ENCODE results near the gene ASTN1.
"Not testable (repeated sequence)": the region's sequence is repeated elsewhere in the genome, so short reads cannot be mapped to it uniquely, and the experiment has no call there.

Gene ASTN1

DNA sequence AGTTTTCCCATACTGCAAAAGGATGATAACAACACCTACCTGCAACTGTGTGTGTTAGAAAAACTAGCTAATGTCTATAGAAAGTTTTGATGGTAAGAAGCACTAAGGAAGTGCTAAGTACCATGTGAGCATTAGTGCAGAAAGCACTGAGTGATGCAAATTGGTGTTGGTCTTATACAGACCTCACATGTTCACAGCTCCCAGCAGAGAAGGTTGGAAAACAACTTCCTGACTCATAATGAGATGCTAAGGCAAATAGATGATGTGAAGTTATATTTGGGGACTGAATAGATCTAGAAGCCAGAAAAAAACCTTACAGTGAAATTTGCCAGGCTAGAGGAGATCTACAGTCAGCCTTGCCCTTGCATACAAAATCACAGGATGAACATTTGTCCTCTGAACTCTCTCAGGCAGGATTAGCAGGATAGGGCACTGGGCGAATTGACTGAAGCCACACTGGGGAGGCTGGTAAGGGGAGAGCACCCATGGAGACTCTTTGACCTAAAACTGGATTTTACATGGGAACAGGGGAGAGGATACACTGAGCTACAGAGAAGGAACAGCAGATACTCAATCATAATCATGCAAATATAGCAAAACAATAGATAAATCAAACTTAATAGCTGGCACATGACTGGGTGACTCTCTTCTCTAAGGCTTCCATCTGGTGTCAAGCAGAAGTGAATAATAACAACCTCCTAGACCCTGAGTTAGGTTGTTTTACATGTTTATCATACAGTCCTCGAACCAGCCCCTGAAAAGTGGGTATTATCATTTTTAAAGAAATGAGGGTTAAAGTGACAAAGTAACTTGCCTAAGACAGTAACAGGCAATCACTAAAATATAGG, 61.3 kb downstream of the ASTN1 start:
- DNase-seq, result no peak

DNA sequence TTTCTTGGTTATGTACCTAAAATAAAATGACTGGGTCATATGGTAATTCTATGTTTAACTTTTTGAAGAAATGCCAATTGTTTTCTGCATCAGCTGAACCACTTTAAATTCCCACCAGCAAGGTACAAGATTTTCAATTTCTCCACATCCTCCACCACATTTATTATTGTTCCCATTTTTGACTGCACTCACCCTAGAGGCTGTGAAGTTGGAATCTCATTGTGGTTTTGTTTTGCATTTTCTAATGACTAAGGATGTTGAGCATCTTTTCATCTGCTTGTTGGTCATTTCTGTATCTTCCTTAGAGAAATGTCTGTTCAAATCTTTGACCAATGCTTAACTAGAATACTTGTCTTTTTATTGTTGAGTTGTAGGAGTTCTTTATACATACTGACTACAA, 72.5 kb downstream of the ASTN1 start:
- DNase-seq, result no peak

DNA sequence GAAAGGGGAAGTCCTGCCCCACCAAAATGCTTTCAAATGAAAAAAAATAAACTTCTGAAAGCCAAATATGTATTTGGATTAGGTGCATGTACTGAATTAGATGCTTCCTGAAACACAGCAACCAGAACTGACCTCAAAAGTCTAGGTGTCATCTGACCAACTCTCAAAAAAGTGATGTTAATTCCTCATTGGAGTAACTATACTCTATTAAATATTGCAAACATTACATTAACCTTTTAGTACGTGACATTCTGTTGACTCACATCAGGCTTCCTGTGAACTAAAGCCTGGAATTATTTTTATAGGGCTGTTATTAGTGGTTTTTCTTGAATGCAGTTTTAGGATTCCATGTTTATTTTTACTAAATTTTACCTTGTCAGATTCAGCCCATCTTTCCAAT, 73.5 kb downstream of the ASTN1 start:
- DNase-seq, result no peak

DNA sequence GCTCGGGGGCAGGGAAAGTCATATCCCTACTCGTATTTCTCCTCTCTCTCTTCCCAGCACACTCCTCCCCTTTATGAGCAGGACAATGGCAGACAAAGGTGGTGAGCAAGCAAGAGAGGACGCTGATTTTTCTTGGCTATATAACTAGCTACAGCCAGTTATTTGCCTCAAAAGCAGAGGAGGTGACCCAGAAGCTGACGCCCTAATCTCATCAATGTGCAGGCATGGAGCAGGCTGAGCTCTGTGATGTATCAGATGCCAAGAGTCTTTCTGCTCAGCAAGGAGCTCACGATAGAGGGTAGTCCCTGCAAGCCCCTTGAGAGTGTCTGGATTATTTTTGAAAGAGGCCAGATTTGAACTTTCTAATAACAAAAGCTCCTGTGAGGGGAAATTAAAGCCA, 75.5 kb downstream of the ASTN1 start:
- no peak for DNase-seq

DNA sequence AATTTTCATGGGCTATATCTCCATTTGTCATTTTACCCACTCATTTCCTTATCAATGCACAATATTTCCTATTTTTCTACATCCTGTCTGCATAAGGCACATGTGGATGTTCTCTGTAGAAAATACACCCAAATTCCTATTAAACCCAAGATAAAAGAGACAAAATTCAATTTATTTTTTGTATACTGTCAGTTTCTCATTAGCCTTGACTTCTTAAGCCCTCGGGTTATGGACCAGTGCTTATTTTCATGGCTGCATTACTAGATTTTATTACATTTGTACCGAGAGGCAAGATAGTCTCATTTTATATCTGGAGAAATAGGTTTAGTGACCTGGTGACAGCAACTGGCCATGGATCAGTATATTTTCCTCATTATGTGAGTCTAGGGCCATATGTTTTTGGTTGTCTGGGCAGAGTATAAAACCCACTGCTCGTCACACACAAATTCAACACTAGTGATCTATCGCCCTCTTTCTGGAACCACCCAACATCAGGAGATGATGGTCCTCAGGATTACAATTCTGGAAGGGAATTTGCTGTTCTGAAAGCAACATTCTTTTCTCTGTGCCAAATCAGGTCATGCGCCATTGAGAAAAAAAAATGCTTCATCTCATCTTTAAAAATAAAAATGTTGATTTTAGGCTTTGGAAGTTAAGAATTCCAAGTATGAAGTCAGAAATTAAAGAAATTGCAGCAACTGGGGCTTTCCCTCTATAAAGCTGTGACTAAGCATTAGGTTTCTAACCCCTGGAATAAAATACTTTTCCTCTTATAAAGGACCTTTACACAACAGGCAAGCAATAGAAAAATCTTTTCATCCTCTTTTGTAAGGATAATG, 81.4 kb downstream of the ASTN1 start:
- DNase-seq, result no peak

DNA sequence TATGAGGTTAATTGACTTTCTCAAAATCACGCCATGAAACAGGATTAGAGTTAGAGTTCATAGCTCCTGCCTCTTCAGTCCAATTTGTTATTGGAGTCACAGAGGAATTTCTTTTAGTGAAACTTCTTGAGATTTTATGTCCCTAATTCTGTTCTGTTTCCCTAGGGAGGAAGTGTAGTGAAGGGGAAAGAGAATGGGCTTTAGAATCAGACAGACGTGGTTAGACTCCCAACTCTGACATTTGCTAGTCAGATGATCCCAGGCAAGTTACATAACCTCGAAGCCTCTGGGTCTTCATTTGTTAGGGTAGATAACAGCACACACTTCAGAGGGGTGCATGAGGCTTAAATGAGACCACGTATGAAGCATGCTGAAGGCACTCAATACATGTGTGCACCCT, 83.9 kb downstream of the ASTN1 start:
- no peak for DNase-seq

DNA sequence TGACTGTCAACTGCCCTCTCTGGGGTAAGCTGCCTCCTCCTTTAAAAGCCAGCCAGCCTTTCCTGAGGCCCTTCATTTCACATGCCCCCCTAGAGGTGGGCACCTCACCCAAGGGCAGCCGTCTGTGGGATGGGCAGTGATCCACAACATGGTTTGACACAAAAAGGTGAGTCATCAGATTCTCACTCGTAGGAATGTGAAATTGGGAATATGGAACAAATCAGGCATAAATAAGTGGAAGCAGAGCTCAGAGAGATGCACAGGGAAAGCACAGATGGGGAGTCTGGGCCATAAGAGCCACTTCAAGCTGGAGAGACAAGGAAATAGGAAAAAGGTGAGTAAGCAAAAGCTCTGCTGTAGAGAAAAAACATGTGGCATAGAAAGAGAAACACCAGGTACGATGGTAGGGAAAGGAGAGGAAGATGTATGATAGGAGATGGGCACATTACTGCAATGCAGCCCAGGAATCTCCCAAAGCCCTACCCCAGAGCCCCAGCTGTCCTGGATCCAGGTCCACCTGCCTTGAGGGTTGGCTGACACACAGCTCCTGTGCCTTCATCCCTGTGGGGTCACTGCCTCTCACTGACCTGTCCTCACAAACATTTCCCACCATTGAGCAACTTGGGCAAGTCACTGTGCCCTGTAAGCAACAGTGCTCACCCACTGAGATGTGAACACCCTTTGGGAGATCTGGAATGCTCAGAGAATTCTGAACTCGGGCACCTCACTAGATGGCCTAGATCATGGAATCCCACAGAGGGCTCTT, 86.6 kb downstream of the ASTN1 start:
- DNase-seq, result no peak

DNA sequence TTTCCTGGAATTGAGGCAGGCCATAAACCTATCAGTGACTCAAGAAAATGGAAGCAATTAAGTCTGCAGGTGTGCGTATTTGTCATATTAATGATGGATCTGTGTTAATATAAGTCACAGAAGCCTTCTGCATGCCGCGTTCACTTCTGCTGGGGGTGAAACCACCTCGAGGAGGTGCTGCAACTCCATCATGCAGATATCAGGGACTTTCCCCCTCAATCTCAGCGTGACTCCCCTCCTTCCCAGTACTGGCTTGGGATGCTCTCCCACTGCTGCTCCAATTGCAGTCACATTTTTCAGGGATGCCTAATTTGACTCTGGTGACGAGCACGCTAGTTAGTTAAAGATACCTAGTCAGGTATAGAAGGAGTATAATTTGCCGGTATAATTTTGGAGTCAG, 87.5 kb downstream of the ASTN1 start:
- no peak for DNase-seq

DNA sequence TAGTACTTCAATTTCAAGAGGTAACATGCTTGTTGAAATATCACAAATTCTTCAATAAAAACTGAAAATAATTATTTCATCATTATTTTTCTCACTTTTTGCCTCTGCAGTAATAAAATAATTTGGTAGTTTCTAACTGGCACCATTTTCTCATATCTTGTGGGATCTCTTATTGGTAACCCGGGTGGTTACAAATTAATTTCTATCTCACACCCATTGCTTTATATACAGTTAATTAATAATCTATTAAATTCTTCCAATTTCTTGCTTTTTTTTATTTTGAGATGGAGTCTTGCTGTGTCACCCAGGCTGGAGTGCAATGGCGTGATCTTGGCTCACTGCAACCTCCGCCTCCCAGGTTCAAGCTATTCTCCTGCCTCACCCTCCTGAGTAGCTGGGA, 89.7 kb downstream of the ASTN1 start:
- DNase-seq, result not testable (repeated sequence)

DNA sequence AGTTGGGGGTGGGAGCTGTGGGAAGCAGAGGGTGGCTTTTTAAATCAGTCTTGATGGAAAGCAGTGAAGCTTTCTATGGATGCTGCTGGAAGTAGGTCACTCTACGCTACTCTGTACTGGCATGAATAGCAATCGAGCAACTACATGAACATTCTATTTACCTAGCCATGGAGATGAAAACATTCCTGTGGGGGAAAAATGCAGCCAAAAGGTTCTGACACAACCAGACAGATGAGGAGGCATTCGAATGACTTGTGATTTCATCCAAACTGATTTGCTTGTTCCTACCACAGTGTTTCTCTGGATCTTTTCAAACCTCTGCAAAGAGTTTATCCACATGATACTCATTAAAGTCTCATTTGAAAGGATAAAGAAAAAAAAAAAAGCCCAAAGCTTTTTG, 95.0 kb downstream of the ASTN1 start:
- DNase-seq, result no peak

DNA sequence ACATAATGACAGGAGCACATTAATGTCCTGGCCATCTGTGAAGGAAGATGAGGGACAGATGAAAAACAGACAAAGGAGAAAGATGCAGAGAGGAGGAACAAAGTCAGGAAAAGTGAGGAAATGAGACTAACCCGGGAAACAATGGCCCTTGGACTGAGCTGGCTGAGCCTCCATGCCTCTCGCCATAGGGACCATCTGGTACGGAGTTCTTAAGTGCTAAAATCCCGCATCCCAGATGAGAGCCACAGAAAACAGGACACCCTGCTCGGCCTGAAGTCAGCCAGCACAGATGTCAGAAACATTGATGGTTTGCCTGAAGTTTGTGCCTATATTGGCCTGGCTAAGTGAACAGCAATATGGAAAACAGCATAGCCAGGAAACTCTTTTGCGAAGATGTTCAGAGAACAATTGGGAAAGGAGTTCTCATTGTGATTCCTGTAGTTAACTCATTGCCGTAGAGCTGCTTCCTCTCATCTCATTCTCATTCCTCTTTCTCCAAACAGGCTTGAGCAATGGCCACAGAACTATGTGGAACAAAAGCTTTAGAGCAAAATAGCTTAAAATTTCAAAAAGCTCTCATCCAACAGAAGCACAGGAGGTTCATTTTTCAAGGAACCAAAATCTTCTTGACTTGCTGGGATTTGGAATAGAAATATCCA, 96.6 kb downstream of the ASTN1 start:
- no peak for DNase-seq

DNA sequence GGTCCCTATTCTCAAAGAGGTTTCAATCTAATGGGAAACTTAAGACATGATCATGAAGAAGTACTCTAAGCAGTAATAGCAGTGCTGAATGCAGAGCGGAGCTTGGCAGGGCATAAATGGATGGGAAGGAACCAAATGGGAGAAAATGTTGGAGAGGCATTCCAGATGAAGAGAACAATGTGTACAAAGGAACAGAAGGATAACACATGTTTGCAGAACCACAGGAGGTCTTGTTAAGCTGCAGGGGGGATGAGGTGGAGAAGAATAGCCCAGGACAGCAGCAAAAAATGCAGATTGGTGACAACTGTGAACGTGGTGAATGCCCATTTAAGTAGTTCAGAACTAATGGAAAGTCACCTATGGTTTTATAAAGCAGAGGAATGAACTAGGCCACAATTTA, 99.1 kb downstream of the ASTN1 start:
- DNase-seq, result no peak

DNA sequence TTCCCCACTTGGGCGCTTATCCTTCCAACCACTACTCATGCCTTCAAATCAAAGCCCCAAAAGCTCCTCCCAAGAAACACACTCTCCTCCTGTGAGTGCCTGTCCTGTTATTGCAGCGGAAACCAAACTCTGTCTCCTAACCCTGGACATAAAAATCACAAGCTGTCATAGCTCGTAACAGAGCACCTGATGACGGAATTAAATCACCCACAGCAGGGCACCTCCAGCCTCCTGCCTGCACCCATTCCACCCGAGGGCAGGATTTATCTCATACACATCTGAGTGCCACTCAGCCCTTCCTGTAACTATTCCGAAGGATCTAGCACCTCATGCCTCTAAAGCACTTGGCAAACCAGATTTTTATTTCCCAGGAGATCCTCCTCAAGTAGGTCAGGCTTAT, 100.9 kb downstream of the ASTN1 start:
- DNase-seq, result no peak

DNA sequence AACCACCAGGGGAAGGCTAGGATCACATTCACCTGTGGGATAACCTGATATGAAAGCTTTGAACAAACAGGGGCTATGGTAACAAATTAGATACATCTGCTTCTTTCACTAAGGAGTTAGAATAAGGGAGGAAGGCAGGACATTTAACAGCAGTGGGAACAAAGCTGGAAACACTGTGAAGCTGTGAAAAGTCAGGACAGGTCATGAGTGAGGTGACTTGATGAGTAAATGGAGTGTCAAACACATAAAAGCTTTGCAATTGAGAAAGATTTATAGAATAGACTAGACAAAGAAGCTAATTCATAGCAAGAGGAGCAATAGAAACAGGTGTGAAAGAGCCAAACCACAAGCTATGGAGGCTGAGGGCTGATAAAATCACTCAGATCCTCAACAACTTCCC, 110.0 kb downstream of the ASTN1 start:
- no peak for DNase-seq

DNA sequence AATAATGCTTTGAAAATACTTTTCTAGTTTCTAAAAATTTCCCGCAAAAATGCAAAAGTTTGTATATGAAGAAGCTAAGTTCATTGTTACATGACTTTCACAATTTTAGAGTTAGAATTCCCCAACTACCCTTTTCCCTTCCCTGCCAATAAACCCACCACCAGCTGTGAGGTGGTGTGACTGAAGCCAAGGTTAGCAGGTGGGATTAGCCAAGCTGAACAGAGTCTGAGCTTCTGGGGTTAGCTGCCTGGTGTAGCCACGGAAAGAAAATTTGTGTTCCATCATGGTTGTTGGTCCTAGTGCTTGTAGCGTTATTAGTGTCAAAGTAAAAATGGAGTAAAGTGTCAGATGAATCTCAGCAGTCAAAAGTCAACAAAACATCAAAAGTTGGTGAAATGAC, 110.9 kb downstream of the ASTN1 start:
- no peak for DNase-seq

DNA sequence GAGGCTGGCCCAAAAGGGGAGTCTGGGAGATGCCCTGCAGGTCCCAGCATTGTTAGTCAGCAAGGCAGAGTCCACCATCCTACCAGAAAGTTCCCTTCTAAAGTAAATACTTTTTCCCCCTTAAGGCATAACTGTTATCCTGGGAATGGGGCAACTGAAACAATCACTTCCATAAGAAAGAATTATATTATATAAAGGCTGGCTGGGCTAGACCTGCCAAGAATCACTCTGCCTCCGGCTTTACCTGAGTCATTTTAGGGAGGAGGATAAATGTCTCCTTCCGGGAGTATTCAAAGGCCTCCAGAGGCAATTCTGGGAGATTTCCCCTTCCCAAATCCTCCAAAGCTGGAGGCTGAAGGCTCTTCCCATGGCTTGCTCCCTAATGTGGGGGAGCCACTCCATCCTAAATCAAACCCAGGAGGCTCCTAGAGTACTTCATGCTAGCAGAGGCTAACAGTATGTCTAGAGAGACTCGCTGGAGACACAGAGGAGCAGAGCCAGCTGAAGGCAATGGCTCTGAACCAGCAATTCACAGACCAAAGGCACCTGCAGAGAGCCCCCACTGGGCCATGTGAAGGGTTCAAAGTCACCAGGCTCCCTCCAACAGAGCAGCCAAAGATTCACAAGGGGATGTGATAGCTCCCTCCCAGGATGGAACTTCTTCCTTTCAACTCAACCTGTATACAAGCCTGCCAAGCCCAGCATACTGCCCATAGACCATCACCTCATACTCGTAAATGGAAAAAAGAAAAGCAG, 116.0 kb downstream of the ASTN1 start:
- DNase-seq, result no peak

DNA sequence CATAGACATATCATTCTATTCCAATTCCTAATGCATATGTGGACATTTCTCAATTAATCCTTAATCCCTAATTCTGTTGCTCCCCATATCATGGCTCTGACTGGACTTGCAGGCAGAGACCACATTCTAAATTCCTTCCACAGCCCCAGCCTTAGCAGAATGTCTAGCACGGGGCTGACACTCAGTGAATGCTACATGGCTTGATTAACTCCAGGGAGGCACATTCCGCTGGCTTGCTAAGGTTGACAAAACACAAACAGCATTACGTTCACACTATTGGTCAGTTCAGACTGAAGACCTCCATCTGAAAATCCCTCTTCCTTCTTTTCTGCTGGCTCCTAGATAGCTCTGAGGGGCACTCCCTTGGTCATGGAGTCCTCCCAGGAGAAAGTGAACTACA, 119.4 kb downstream of the ASTN1 start:
- DNase-seq, result no peak

DNA sequence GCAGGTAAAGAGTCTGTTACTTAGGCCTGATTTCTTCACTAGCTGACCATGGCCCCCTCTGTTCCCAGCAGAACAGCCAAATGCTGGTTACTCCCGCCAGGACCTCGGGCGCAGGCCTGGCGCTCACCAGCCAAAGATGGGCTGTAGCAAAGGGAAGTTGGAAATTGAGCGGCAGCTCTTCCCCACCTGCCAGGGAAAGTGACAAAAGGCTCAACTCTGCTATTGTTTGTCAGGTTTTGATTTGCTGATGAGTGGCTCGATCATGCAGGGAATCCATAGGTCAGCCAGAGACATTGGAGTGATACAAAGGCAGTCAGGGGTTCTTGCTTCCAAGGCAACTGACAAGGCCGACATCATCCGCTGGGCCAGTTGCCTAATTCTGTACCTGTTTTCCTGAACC, 120.1 kb downstream of the ASTN1 start:
- DNase-seq, result no peak

DNA sequence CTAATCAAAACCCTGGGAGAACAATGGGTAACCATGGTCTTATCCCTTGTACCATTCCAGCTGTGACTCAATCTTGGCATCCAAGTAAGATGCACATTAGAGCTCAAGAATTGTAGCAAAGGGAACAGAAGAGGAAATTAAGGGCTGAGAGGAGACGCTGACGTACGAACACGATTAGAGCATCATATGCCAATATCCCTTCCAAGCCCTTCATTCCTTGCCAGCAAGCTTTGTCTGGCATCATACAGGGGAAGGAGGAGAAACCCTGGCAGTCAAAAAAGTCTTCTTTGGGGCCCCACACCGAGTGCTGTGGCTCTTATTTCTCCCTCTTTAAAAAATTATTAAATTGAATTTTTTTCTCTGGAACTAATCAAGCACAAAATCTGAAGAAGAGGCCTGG, 120.9 kb downstream of the ASTN1 start:
- DNase-seq, result no peak

DNA sequence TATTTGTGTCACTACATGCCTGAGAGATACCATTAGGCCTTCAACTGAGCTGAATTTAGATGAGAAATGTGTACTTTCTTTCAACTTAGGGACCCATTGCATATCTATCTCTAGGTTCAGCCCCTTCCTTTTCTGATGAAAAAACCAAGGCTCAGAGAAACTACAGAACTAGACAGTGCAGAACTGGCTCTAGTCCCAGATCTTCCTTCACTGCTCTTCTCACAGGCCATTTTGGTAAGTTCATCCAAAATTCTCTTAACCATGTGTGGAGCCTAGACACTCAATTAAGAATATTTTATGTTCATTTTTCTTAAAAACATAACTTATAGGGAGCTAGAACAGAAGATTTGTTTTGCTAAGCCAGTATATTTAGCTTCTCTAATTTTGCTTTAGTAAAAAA, 128.9 kb downstream of the ASTN1 start:
- no peak for DNase-seq

DNA sequence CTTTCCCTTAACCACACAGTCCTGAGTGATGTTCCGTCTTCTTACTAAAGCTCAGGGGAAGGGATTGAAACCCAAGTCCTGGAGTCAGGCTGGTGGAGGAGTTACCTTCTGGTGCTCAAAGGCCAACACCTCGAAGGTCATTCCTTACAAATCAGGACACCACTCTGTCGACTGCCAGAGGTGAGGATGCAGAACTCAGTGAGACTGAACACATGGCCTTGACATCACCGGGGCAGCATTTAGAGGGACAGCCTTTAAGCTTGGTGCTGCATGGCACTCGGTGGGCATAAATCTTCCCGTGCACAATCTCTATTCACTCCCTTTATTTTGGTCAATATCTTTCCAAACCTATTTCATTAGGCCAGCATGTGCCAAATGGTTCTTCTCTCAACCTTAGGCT, 130.9 kb downstream of the ASTN1 start:
- DNase-seq, result no peak

DNA sequence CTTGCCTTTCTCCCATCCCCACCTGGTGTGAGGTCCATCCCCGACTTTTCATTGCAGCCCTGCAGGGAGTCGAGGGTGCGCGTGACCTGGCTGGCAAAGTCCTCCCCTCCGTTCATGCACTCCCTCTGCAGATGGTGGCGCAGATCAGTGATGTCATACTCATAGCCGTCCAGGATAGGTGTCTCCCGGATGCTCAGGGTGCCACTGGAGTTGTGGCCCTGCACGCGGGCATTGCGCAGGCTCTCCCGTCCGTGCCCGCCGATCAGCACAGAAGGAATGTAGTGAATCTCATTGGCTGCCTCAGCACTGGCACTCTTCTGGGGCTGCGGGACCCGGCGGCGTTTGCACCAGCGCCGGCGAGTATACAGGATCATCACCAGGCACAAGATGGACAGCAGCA, 132.1 kb downstream of the ASTN1 start:
- DNase-seq, result no peak
